GM19351 (cell line): ENCODE results near the gene NCKAP5.
"Not testable (repeated sequence)": the region's sequence is repeated elsewhere in the genome, so short reads cannot be mapped to it uniquely, and the experiment has no call there.

Source experiments
- ATAC-seq: cut with Tn5 transposase; IDR thresholded peaks from one replicate; pipeline ENCODE4 v1.9.1; 2021; ENCODE audit warnings: mild to moderate bottlenecking, moderate library complexity; ENCODE audit not compliant: unreplicated experiment

Gene NCKAP5

GRCh38 chr2:133475610-133476009 is 92.7 kb downstream of the NCKAP5 start:
- ATAC-seq: no peak

GRCh38 chr2:133470446-133470845 is 97.8 kb downstream of the NCKAP5 start:
- ATAC-seq: not testable (repeated sequence)

- no peak for ATAC-seq
These were observed 105.5 kb downstream of the NCKAP5 start for GRCh38 chr2:133462811-133463210.

- ATAC-seq: no peak
These were observed 106.8 kb downstream of the NCKAP5 start for GRCh38 chr2:133461484-133461883.

- no peak for ATAC-seq
These were observed 108.7 kb downstream of the NCKAP5 start for GRCh38 chr2:133459590-133459989.

- ATAC-seq: no peak
These were observed 110.0 kb downstream of the NCKAP5 start for GRCh38 chr2:133458280-133458679.

GRCh38 chr2:133457861-133458260 is 110.4 kb downstream of the NCKAP5 start:
- ATAC-seq: no peak

GRCh38 chr2:133456971-133457370 is 111.3 kb downstream of the NCKAP5 start:
- ATAC-seq: no peak

GRCh38 chr2:133456156-133456555 is 112.1 kb downstream of the NCKAP5 start:
- ATAC-seq: no peak

GRCh38 chr2:133453032-133453431 is 115.2 kb downstream of the NCKAP5 start:
- ATAC-seq: no peak

- ATAC-seq: no peak
These were observed 115.7 kb downstream of the NCKAP5 start for GRCh38 chr2:133452583-133452982.

- ATAC-seq: no peak
These were observed 116.1 kb downstream of the NCKAP5 start for GRCh38 chr2:133452146-133452545.

- no peak for ATAC-seq
These were observed 120.1 kb downstream of the NCKAP5 start for GRCh38 chr2:133448195-133448594.

- ATAC-seq: no peak
These were observed 121.0 kb downstream of the NCKAP5 start for GRCh38 chr2:133447303-133447702.

- no peak for ATAC-seq
These were observed 123.8 kb downstream of the NCKAP5 start for GRCh38 chr2:133444465-133444864.

- no peak for ATAC-seq
These were observed 125.9 kb downstream of the NCKAP5 start for GRCh38 chr2:133442393-133442792.

GRCh38 chr2:133439565-133439920 is 128.7 kb downstream of the NCKAP5 start:
- ATAC-seq: no peak

GRCh38 chr2:133438848-133439564 is 129.3 kb downstream of the NCKAP5 start:
- no peak for ATAC-seq

- ATAC-seq: no peak
These were observed 130.2 kb downstream of the NCKAP5 start for GRCh38 chr2:133438026-133438425.

GRCh38 chr2:133437492-133437891 is 130.8 kb downstream of the NCKAP5 start:
- no peak for ATAC-seq

- no peak for ATAC-seq
These were observed 133.1 kb downstream of the NCKAP5 start for GRCh38 chr2:133434959-133435668.
